Neural progenitor cell (in vitro differentiated cells): ENCODE measurements around the gene KLKB1. TPM values are rescaled to one million over a fixed set of nuclear protein-coding genes. Genes with fewer than 3 reads are reported as not detected.

Source experiments
- DNase-seq: peaks from one replicate; pipeline ENCODE4 v3.0.0-alpha.2; 2016; ENCODE audit warnings: low spot score
- H2AFZ ChIP-seq: fragments of 200-600 bp; sonication (generic); replicated peaks from 2 replicates; pipeline ENCODE4 v1.6.1; 2016; ENCODE audit warnings: antibody characterized with exemption
- H3F3A ChIP-seq: fragments of 200-600 bp; sonication (generic); 2 replicates; pipeline ENCODE4 v1.6.1; 2016; ENCODE audit warnings: antibody characterized with exemption, low read depth
- H3K27ac ChIP-seq: fragments of 200-600 bp; sonication (generic); 2 replicates; pipeline ENCODE4 v1.5.1; 2016; ENCODE audit warnings: mild to moderate bottlenecking
- H3K27me3 ChIP-seq: fragments of 200-600 bp; sonication (generic); 2 replicates; pipeline ENCODE4 v1.6.1; 2016; ENCODE audit warnings: mild to moderate bottlenecking, moderate library complexity
- H3K36me3 ChIP-seq: fragments of 200-600 bp; sonication (generic); 2 replicates; pipeline ENCODE4 v1.5.1; 2016
- H3K4me1 ChIP-seq: fragments of 200-600 bp; sonication (generic); 2 replicates; pipeline ENCODE4 v1.6.1; 2016; ENCODE audit warnings: mixed run types
- H3K4me2 ChIP-seq: fragments of 200-600 bp; sonication (generic); 2 replicates; pipeline ENCODE4 v1.6.1; 2016
- H3K4me3 ChIP-seq: fragments of 200-600 bp; sonication (generic); 2 replicates; pipeline ENCODE4 v1.5.1; 2016
- H3K79me2 ChIP-seq: fragments of 200-600 bp; sonication (generic); 2 replicates; pipeline ENCODE4 v1.6.1; 2016; ENCODE audit warnings: low read depth
- H3K9ac ChIP-seq: fragments of 200-600 bp; sonication (generic); 2 replicates; pipeline ENCODE4 v1.6.1; 2016
- H3K9me3 ChIP-seq: fragments of 200-600 bp; sonication (generic); 2 replicates; pipeline ENCODE4 v1.5.1; 2016; ENCODE audit warnings: low read depth
- H4K20me1 ChIP-seq: fragments of 200-600 bp; sonication (generic); 2 replicates; pipeline ENCODE4 v1.6.1; 2016; ENCODE audit warnings: low read depth
- H3K27ac Mint-ChIP-seq: 3 replicates; pipeline ENCODE4 v1.8.0; 2021; ENCODE audit warnings: mixed read lengths
- H3K27me3 Mint-ChIP-seq: 2 replicates; pipeline ENCODE4 v1.8.0; 2022; ENCODE audit warnings: low read depth, mild to moderate bottlenecking, inconsistent platforms, moderate library complexity, mixed read lengths; ENCODE audit not compliant: insufficient read depth
- H3K36me3 Mint-ChIP-seq: 3 replicates; pipeline ENCODE4 v1.8.0; 2021; ENCODE audit warnings: mixed read lengths
- H3K4me1 Mint-ChIP-seq: 3 replicates; pipeline ENCODE4 v1.8.0; 2021; ENCODE audit warnings: mixed read lengths
- H3K4me3 Mint-ChIP-seq: 3 replicates; pipeline ENCODE4 v1.8.0; 2021; ENCODE audit warnings: mild to moderate bottlenecking, moderate library complexity, mixed read lengths
- H3K9me3 Mint-ChIP-seq: 3 replicates; pipeline ENCODE4 v1.8.0; 2020; ENCODE audit warnings: mixed read lengths
- EZH2 ChIP-seq: fragments of 200-600 bp; sonication (generic); IDR thresholded peaks from 2 replicates; pipeline ENCODE4 v1.6.1; 2017; ENCODE audit warnings: antibody characterized with exemption, mild to moderate bottlenecking, moderate library complexity
- EZH2phosphoT487 ChIP-seq: fragments of 200-600 bp; sonication (generic); IDR thresholded peaks from 2 replicates; pipeline ENCODE4 v1.6.1; 2017; ENCODE audit warnings: antibody characterized with exemption
- total RNA-seq: library from RNA; depleted of rRNA; stranded (reverse); fragments of >200 nt; gene quantifications from 2 replicates; pipeline ENCODE4 v1.2.3, GENCODE V29; 2015; ENCODE audit warnings: low replicate concordance
- TF ChIP-seq, protein P1 (sequence below): fragments of 200-600 bp; sonication (generic); IDR thresholded peaks from 2 replicates; pipeline ENCODE4 v1.5.1; 2017; ENCODE audit warnings: antibody characterized with exemption, mild to moderate bottlenecking

The KLKB1 gene
- total RNA-seq, 1 donor from 2014 or later: 0.39 TPM

DNA sequence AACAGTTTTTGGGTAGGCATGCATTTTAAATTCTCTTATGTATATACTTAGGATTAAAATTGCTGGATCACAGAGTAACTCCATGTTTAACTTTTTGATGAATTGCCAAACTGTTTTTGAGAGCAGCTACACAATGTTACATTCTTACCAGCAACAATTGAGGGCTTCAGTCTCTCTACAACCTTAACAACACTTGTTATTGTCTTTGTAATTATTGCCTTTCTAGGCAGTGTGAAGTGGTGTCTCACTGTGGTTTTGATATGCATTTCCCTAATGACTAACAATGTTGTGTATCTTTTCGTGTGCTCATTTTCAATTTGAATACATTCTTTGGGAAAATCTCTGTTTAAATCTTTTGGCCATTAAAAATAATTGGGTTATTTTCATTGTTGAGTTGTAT lies 21.3 kb downstream of the KLKB1 start:
- Histone ChIP-seq H3K9ac (no peak overlapping the region), H4K20me1 (no peaks in the 10 kb centered on the region), H3K27me3 (no peaks in the 10 kb centered on the region), H3K27ac (no peak overlapping the region), H3F3A (peaks cover 2% of the 10 kb centered on the region), H3K4me1 (peaks cover 20% of the 10 kb centered on the region), H3K4me3 (no peak overlapping the region), H3K9me3 (no peaks in the 10 kb centered on the region), H3K79me2 (no peaks in the 10 kb centered on the region), H3K36me3 (no peaks in the 10 kb centered on the region), H2AFZ (no peak overlapping the region), H3K4me2 (no peak overlapping the region)
- TF ChIP-seq, protein P1, sequence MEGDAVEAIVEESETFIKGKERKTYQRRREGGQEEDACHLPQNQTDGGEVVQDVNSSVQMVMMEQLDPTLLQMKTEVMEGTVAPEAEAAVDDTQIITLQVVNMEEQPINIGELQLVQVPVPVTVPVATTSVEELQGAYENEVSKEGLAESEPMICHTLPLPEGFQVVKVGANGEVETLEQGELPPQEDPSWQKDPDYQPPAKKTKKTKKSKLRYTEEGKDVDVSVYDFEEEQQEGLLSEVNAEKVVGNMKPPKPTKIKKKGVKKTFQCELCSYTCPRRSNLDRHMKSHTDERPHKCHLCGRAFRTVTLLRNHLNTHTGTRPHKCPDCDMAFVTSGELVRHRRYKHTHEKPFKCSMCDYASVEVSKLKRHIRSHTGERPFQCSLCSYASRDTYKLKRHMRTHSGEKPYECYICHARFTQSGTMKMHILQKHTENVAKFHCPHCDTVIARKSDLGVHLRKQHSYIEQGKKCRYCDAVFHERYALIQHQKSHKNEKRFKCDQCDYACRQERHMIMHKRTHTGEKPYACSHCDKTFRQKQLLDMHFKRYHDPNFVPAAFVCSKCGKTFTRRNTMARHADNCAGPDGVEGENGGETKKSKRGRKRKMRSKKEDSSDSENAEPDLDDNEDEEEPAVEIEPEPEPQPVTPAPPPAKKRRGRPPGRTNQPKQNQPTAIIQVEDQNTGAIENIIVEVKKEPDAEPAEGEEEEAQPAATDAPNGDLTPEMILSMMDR: no peak
- TF ChIP-seq EZH2phosphoT487 (no peak), EZH2 (no peak)
- Mint-ChIP-seq H3K4me1 (peaks cover 9% of the 10 kb centered on the region), H3K4me3 (no peak overlapping the region), H3K27ac (no peak overlapping the region), H3K36me3 (peaks cover 1% of the 10 kb centered on the region), H3K27me3 (peaks cover 4% of the 10 kb centered on the region), H3K9me3 (peaks cover 15% of the 10 kb centered on the region)
- DNase-seq: no peak

DNA sequence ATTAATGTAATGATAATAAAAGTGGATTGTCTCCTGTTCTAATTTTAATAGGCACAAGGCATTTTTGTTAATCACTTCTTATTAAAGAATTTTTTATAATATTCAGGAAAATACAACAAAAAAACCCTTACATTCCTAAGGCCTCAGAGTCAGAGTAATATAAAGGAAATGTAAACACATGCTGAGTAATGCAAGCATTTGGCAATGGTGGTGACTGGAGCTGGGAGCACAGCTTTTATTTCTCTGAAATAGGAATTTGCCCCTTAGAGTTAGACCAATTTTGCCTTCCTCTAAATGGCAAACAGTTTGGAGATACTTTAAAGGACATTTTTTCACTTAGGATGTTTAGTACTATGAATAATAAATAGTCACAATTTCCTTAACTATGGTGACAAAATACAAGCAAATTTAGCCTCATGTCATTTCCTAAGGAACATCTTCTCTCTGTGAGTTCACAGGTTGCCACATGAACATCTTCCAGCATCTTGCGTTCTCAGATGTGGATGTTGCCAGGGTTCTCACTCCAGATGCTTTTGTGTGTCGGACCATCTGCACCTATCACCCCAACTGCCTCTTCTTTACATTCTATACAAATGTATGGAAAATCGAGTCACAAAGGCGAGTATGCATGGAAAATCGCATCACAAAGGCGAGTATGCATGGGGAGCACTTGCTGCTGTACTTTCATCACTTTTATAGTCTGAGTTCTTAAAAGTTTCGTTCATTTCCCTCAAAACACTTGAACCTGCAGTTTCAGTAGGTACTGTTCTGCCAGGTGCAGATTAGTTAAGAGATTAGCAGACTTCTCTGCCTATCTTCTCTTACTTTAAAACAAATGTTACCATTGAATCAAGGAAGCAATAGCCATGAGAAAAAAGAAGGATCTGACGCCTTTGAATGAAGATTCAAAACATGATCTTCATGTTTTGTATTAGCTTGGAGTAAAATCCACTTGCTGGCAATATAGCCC lies 22.8 kb downstream of the KLKB1 start:
- no peak overlapping the region for H2AFZ ChIP-seq
- TF ChIP-seq, protein P1: no peak
- TF ChIP-seq EZH2phosphoT487: no peak
- no peak overlapping the region for H3K9ac ChIP-seq
- H3K79me2 ChIP-seq: no peaks in the 10 kb centered on the region
- no peak overlapping the region for H3K27ac Mint-ChIP-seq
- H3K36me3 ChIP-seq: no peaks in the 10 kb centered on the region
- H3K9me3 Mint-ChIP-seq: peaks cover 15% of the 10 kb centered on the region
- H3K4me2 ChIP-seq: no peak overlapping the region
- H3K4me3 ChIP-seq: no peak overlapping the region
- no peak for DNase-seq
- H4K20me1 ChIP-seq: no peaks in the 10 kb centered on the region
- H3K9me3 ChIP-seq: no peaks in the 10 kb centered on the region
- peaks cover 4% of the 10 kb centered on the region for H3K27me3 Mint-ChIP-seq
- H3K4me3 Mint-ChIP-seq: no peak overlapping the region
- peaks cover 1% of the 10 kb centered on the region for H3K36me3 Mint-ChIP-seq
- H3K27ac ChIP-seq: no peak overlapping the region
- peaks cover 16% of the 10 kb centered on the region for H3K4me1 ChIP-seq
- peaks cover 9% of the 10 kb centered on the region for H3K4me1 Mint-ChIP-seq
- H3F3A ChIP-seq: no peaks in the 10 kb centered on the region
- no peaks in the 10 kb centered on the region for H3K27me3 ChIP-seq

DNA sequence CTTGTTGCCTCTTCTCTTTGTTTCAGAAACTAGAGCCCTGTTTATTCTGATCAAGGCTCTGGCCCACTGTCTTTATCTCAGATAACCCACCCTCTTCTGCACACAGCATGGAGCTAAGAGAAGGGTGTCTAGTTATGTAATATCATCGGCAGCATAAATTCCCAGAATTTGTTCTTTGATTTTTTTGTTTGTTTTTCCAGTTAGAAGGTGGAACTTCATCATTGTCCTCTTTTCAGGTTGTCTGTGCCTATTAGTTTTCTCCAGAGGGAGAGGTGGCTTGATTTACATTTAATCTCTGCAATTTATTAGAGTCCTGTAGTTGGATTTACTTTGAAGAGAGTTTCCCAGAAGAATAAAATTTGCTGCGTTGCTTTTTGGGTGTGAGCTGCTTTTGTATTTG lies 23.5 kb downstream of the KLKB1 start:
- Histone ChIP-seq H3K27ac (no peak overlapping the region), H4K20me1 (no peaks in the 10 kb centered on the region), H3K9ac (no peak overlapping the region), H2AFZ (no peak overlapping the region), H3K79me2 (no peaks in the 10 kb centered on the region), H3F3A (no peaks in the 10 kb centered on the region), H3K27me3 (no peaks in the 10 kb centered on the region), H3K4me3 (no peak overlapping the region), H3K36me3 (no peaks in the 10 kb centered on the region), H3K4me2 (no peak overlapping the region), H3K9me3 (no peaks in the 10 kb centered on the region), H3K4me1 (peaks cover 16% of the 10 kb centered on the region)
- Mint-ChIP-seq H3K9me3 (peaks cover 14% of the 10 kb centered on the region), H3K4me3 (no peak overlapping the region), H3K27ac (no peak overlapping the region), H3K27me3 (peaks cover 3% of the 10 kb centered on the region), H3K4me1 (peaks cover 9% of the 10 kb centered on the region), H3K36me3 (peaks cover 1% of the 10 kb centered on the region)
- TF ChIP-seq EZH2phosphoT487: no peak
- no peak for DNase-seq

DNA sequence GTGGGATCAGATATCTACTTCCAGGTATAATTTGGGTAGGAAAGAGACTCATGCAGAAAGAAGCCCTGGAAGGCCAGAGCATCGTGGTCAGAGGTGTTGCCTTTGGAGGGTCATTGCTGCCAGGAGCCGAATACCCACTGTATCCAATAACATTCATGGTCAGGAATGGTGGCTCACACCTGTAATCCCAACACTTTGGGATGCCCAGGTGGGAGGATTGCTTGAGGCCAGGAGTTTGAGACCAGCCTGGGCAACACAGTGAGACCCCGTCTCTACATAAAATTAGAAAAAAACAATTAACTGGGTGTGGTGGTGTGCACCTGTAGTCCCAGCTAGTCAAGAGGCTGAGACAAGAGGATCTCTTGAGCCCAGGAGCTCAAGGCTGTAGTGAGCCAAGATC lies 27.8 kb downstream of the KLKB1 start:
- Histone ChIP-seq H3K36me3 (no peaks in the 10 kb centered on the region), H3K79me2 (no peaks in the 10 kb centered on the region), H3K27ac (no peak overlapping the region), H3F3A (no peaks in the 10 kb centered on the region), H3K4me3 (no peak overlapping the region), H3K9ac (no peak overlapping the region), H3K4me1 (peaks cover 8% of the 10 kb centered on the region), H3K27me3 (no peaks in the 10 kb centered on the region), H4K20me1 (no peaks in the 10 kb centered on the region), H3K4me2 (no peak overlapping the region), H2AFZ (no peak overlapping the region), H3K9me3 (no peaks in the 10 kb centered on the region)
- no peak overlapping the region for H3K27ac Mint-ChIP-seq
- H3K36me3 Mint-ChIP-seq: no peaks in the 10 kb centered on the region
- H3K4me3 Mint-ChIP-seq: no peak overlapping the region
- H3K9me3 Mint-ChIP-seq: no peaks in the 10 kb centered on the region
- DNase-seq: no peak
- H3K4me1 Mint-ChIP-seq: peaks cover 7% of the 10 kb centered on the region
- H3K27me3 Mint-ChIP-seq: no peaks in the 10 kb centered on the region
- no peak for TF ChIP-seq EZH2
- TF ChIP-seq, protein P1: no peak
- TF ChIP-seq EZH2phosphoT487: no peak
